Lung (tissue), 12 donors: ENCODE measurements around the gene KCTD11. TPM values are rescaled to one million over a fixed set of nuclear protein-coding genes. Genes with fewer than 3 reads are reported as not detected.

Experiments used
- ATAC-seq: fragments of 200-7000 bp; cut with Tn5 transposase; one replicate; pipeline ENCODE4 v1.9.1; 2020; ENCODE audit warnings: moderate number of reproducible peaks; ENCODE audit not compliant: insufficient read depth, low FRiP score
- DNase-seq, 3 donors: peaks; one replicate each; pipeline ENCODE4 v3.0.0-alpha.2; 2013 to 2017
- H3K27ac ChIP-seq, 2 donors: one replicate each; pipeline ENCODE4 v1.5.1; 2013; ENCODE audit warnings: mild to moderate bottlenecking in 2 of 2, moderate library complexity in 2 of 2, control low read depth in 1 of 2, inconsistent platforms in 1 of 2, low read depth in 1 of 2, low read length in 1 of 2
- H3K27me3 ChIP-seq, 3 donors: one replicate each; pipeline ENCODE4 v1.5.1; 2013; ENCODE audit warnings: low read length in 2 of 3; ENCODE audit not compliant: control insufficient read depth in 3 of 3, insufficient read depth in 3 of 3
- H3K36me3 ChIP-seq, 4 donors: one replicate each; pipeline ENCODE4 v1.5.1; 2013; ENCODE audit warnings: low read length in 4 of 4, mild to moderate bottlenecking in 1 of 4, moderate library complexity in 1 of 4; ENCODE audit not compliant: control insufficient read depth in 4 of 4, insufficient read depth in 4 of 4
- H3K4me1 ChIP-seq, 5 donors: one replicate each; pipeline ENCODE4 v1.5.1; 2013; ENCODE audit warnings: low read length in 5 of 5, mild to moderate bottlenecking in 2 of 5, moderate library complexity in 1 of 5; ENCODE audit not compliant: control insufficient read depth in 5 of 5, insufficient read depth in 5 of 5
- H3K4me3 ChIP-seq: one replicate; pipeline ENCODE4 v1.5.1; 2013; ENCODE audit warnings: mild to moderate bottlenecking, control low read depth, moderate library complexity
- H3K9ac ChIP-seq, 2 donors: one replicate each; pipeline ENCODE4 v1.5.1; 2013; ENCODE audit warnings: low read length in 2 of 2, control low read depth in 1 of 2; ENCODE audit not compliant: insufficient read depth in 1 of 2
- H3K9me3 ChIP-seq, 4 donors: one replicate each; pipeline ENCODE4 v1.5.1; 2013; ENCODE audit warnings: low read length in 3 of 4, mild to moderate bottlenecking in 1 of 4, moderate library complexity in 1 of 4; ENCODE audit not compliant: control insufficient read depth in 4 of 4, insufficient read depth in 3 of 4
- CTCF ChIP-seq: IDR thresholded peaks from 2 replicates; pipeline ENCODE4 v1.5.1; 2012; ENCODE audit warnings: mild to moderate bottlenecking; ENCODE audit errors: control extremely low read depth, extremely low read depth
- WGBS, 2 donors: extraction: QIAGEN DNeasy Blood & Tissue Kit; methylation state at CpG; one replicate each; pipeline ENCODE4 v1.1.7; 2013; 5-methylcytosine and 5-hydroxymethylcytosine counted together
- polyA plus RNA-seq, 2 donors: library from polyadenylated mRNA; stranded (reverse); fragments of 200-250 nt; gene quantifications; one replicate each; pipeline ENCODE4 v1.2.1, GENCODE V29; 2013
- total RNA-seq, 2 donors: library from RNA; depleted of rRNA in 1 of 2; stranded (reverse); fragments of >200 nt in 1 of 2; gene quantifications; one replicate each; pipeline ENCODE4 v1.2.1, GENCODE V29; 2014 to 2021
- donor health status: control.
- donor health status: control.
- donor health status: Bipolar disorder and iron deficiency.
- donor health status: healthy.
- donor health status: DM: yes; HTN: yes; CAD: no.

Gene KCTD11
- total and polyA plus RNA-seq, 4 donors = 5.9 to 14.9 (median 12.6) TPM

- Histone ChIP-seq H3K4me3 (no peak overlapping the region), H3K36me3 (peaks cover 0 to 3% (median 0%) of the 10 kb centered on the region in 4 donors), H3K4me1 (peaks cover 0 to 30% (median 15%) of the 10 kb centered on the region in 5 donors), H3K27ac (peak overlapping the region in 1 of 2 donors; percentile 65), H3K9ac (peak overlapping the region in 1 of 2 donors; percentile 0), H3K9me3 (no peaks in the 10 kb centered on the region), H3K27me3 (peaks cover 0 to 9% (median 0%) of the 10 kb centered on the region in 3 donors)
- no peak for TF ChIP-seq CTCF
- ATAC-seq = peak; percentile 30
- peak; percentile 86 to 93 (median 89) for DNase-seq
- WGBS, 2 donors = 36 to 41% methylated on average over 7 of the region's 7 CpGs
Measured at GRCh38 chr17:7380321-7380720, 28.4 kb downstream of the KCTD11 start.

GRCh38 chr17:7380855-7381683 lies 29.1 kb downstream of the KCTD11 start, which contains the start of gene TNK1:
Gene TNK1, plus strand, starts transcription at chr17:7381089. Its CDS starts 1,838 bp downstream, at chr17:7382927.
- ATAC-seq (peak; percentile 61), DNase-seq (peak; percentile 15 to 54 (median 29))
- peak within 1 kb of the TSS; percentile 0 to 12 for H3K9ac ChIP-seq
- TF ChIP-seq CTCF = no peak
- WGBS, 2 donors = 3 to 5% methylated on average over 32 to 52 of the region's 52 CpGs
- peaks cover 0 to 30% (median 15%) of the 10 kb centered on the region in 5 donors for H3K4me1 ChIP-seq
- peaks cover 0 to 9% (median 0%) of the 10 kb centered on the region in 3 donors for H3K27me3 ChIP-seq
- H3K27ac ChIP-seq = peak within 1 kb of the TSS in 1 of 2 donors; percentile 65
- no peaks in the 10 kb centered on the region for H3K9me3 ChIP-seq
- H3K4me3 ChIP-seq = peak within 1 kb of the TSS; percentile 45
- H3K36me3 ChIP-seq = peaks cover 0 to 3% (median 0%) of the 10 kb centered on the region in 4 donors

- Histone ChIP-seq H3K9me3 (no peaks in the 10 kb centered on the region), H3K36me3 (peaks cover 0 to 6% (median 1%) of the 10 kb centered on the region in 4 donors), H3K9ac (no peak overlapping the region), H3K4me3 (no peak overlapping the region), H3K4me1 (peaks cover 0 to 30% (median 15%) of the 10 kb centered on the region in 5 donors), H3K27ac (no peak overlapping the region), H3K27me3 (peaks cover 0 to 9% (median 0%) of the 10 kb centered on the region in 3 donors)
- WGBS, 2 donors = 94 to 96% methylated on average over 10 of the region's 10 CpGs
- no peak for TF ChIP-seq CTCF
- ATAC-seq = no peak
- DNase-seq = no peak
Measured at GRCh38 chr17:7382901-7383300, 30.9 kb downstream of the KCTD11 start.
